ENCODE results near the gene AAMP. TPM values are rescaled to one million over a fixed set of nuclear protein-coding genes. Genes with fewer than 3 reads are reported as not detected.

The AAMP gene
- total and polyA plus RNA-seq, 2 experiments from 2014 or later = 140 to 179 TPM

DNA sequence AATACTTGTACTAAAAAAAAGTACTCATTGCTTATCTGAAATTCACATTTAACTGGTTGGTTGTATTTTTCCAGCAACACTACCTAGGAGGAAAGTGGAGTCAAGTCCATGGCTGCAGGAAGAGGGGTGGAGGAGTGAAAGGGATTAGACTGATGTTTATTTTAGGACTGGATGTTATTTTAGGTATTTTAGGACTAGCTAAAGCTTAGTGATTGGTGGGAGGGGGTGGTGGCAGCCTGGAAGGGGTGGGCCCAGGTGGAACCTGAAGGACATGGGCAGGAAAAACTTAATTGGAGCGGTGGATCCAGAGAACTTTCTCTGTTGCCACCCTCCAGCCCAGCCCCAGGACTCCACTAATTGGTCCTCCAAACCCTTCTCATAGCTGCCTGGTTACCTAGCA lies 26.3 kb upstream of the AAMP start:
- TF ChIP-seq EZH2 (IDR thresholded peaks at IDR 0.05; ENCODE audit: borderline replicate concordance) = no peak
- TF ChIP-seq EZH2phosphoT487 (IDR thresholded peaks at IDR 0.05; ENCODE audit: low read depth, severe bottlenecking, unreplicated experiment) = no peak
- TF ChIP-seq, protein P1, sequence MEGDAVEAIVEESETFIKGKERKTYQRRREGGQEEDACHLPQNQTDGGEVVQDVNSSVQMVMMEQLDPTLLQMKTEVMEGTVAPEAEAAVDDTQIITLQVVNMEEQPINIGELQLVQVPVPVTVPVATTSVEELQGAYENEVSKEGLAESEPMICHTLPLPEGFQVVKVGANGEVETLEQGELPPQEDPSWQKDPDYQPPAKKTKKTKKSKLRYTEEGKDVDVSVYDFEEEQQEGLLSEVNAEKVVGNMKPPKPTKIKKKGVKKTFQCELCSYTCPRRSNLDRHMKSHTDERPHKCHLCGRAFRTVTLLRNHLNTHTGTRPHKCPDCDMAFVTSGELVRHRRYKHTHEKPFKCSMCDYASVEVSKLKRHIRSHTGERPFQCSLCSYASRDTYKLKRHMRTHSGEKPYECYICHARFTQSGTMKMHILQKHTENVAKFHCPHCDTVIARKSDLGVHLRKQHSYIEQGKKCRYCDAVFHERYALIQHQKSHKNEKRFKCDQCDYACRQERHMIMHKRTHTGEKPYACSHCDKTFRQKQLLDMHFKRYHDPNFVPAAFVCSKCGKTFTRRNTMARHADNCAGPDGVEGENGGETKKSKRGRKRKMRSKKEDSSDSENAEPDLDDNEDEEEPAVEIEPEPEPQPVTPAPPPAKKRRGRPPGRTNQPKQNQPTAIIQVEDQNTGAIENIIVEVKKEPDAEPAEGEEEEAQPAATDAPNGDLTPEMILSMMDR (IDR thresholded peaks at IDR 0.05; ENCODE audit: poor library complexity) = no peak
- Histone ChIP-seq H4K20me1 (ENCODE audit: insufficient read depth, poor library complexity, severe bottlenecking) (no peaks in the 10 kb centered on the region), H3K9me3 (ENCODE audit: low read depth) (no peaks in the 10 kb centered on the region), H3K27me3 (no peaks in the 10 kb centered on the region), H2AFZ (no peak overlapping the region), H3K4me3 (no peak overlapping the region), H3K9me2 (replicated peaks; ENCODE audit: insufficient read depth) (no peaks in the 10 kb centered on the region), H3K27ac (peak overlapping the region; percentile 93), H3K79me2 (peaks cover 15% of the 10 kb centered on the region), H3K36me3 (replicated peaks; ENCODE audit: insufficient read depth, low read depth) (no peaks in the 10 kb centered on the region), H3K4me1 (ENCODE audit: insufficient read depth) (peaks cover 28% of the 10 kb centered on the region), H3K4me2 (no peak overlapping the region)
- no peak for DNase-seq (ENCODE audit: low spot score)
- WGBS (ENCODE audit: low lambda C conversion rate, missing lambda C conversion rate) = 68% methylated on average over 1 of the region's 1 CpG

DNA sequence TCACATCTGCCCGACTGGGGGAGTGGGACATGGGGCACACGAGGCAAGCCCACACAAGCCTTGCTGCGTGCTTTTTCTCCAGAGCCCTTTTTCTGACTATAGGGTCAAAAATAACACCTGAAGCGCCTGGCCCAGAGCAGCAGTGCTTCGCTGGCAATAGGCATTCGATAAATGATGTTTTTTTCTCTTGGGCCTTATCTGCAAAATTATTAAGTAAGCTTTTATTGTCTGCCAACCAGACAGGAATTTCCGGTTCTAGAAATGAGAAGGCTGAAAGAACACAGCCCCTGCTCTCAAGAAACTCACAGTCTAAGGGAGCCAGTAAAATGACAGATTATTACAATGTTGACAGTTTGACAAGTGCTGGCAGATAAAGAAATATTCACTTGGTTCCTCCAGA lies 25.1 kb upstream of the AAMP start:
- Histone ChIP-seq H3K36me3 (replicated peaks; ENCODE audit: insufficient read depth, low read depth) (no peaks in the 10 kb centered on the region), H3K4me1 (ENCODE audit: insufficient read depth) (peaks cover 38% of the 10 kb centered on the region), H3K4me2 (peak overlapping the region; percentile 48), H2AFZ (no peak overlapping the region), H4K20me1 (ENCODE audit: insufficient read depth, poor library complexity, severe bottlenecking) (no peaks in the 10 kb centered on the region), H3K4me3 (no peak overlapping the region), H3K9me3 (ENCODE audit: low read depth) (no peaks in the 10 kb centered on the region), H3K79me2 (peaks cover 27% of the 10 kb centered on the region), H3K27ac (peak overlapping the region; percentile 93), H3K9me2 (replicated peaks; ENCODE audit: insufficient read depth) (no peaks in the 10 kb centered on the region), H3K27me3 (no peaks in the 10 kb centered on the region)
- 28% methylated on average over 7 of the region's 7 CpGs for WGBS (ENCODE audit: low lambda C conversion rate, missing lambda C conversion rate)
- DNase-seq (ENCODE audit: low spot score) = peak; percentile 78
- TF ChIP-seq EZH2phosphoT487 (IDR thresholded peaks at IDR 0.05; ENCODE audit: low read depth, severe bottlenecking, unreplicated experiment) = no peak
- TF ChIP-seq EZH2 (IDR thresholded peaks at IDR 0.05; ENCODE audit: borderline replicate concordance) = no peak
- TF ChIP-seq, protein P1 (IDR thresholded peaks at IDR 0.05; ENCODE audit: poor library complexity) = no peak

DNA sequence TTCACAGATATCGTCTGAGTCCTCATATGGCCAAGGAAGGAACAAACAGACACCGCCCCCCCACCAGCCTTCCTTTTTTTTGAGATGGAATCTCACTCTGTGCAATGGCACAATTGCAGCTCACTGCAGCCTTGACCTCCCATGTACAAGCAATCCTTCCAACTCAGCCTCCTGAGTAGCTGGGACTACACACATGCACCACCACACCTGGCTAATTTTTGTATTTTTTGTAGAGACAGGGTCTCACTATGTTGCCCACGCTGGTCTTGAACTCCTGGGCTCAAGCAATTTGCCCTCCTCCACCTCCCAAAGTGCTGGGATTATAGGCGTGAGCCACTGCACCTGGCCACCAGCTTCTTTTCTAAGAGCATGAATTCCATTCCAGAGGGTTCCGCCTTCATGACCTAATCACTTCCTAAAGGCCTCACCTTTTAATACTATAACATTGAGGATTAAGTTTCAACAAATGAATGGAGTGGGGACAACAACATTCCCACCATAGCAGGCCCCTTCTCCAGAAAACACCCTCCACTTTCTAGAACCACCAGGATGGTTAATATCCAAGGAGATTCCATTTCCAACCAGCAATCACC lies 24.6 kb upstream of the AAMP start:
- Histone ChIP-seq H3K79me2 (peaks cover 31% of the 10 kb centered on the region), H3K9me2 (replicated peaks; ENCODE audit: insufficient read depth) (no peaks in the 10 kb centered on the region), H3K9me3 (ENCODE audit: low read depth) (no peaks in the 10 kb centered on the region), H3K27ac (peak overlapping the region; percentile 93), H3K27me3 (no peaks in the 10 kb centered on the region), H2AFZ (no peak overlapping the region), H3K4me3 (no peak overlapping the region), H3K4me2 (peak overlapping the region; percentile 47), H3K4me1 (ENCODE audit: insufficient read depth) (peaks cover 41% of the 10 kb centered on the region), H4K20me1 (ENCODE audit: insufficient read depth, poor library complexity, severe bottlenecking) (no peaks in the 10 kb centered on the region), H3K36me3 (replicated peaks; ENCODE audit: insufficient read depth, low read depth) (no peaks in the 10 kb centered on the region)
- DNase-seq (ENCODE audit: low spot score) = no peak
- whole genome bisulfite sequencing (ENCODE audit: low lambda C conversion rate, missing lambda C conversion rate) = 73% methylated on average over 5 of the region's 5 CpGs
- TF ChIP-seq, protein P1 (IDR thresholded peaks at IDR 0.05; ENCODE audit: poor library complexity) = no peak
- TF ChIP-seq EZH2phosphoT487 (IDR thresholded peaks at IDR 0.05; ENCODE audit: low read depth, severe bottlenecking, unreplicated experiment) (no peak), EZH2 (IDR thresholded peaks at IDR 0.05; ENCODE audit: borderline replicate concordance) (no peak)

All from hepatocyte (in vitro differentiated cells).